HG03469 (cell line): ENCODE data around the gene ZMYM1.
"Not testable (repeated sequence)": the region's sequence is repeated elsewhere in the genome, so short reads cannot be mapped to it uniquely, and the experiment has no call there.

Experiments used
- ATAC-seq: cut with Tn5 transposase; IDR thresholded peaks from one replicate; pipeline ENCODE4 v1.9.1; 2021; ENCODE audit warnings: mild to moderate bottlenecking, moderate library complexity, moderate number of reproducible peaks; ENCODE audit not compliant: unreplicated experiment

ZMYM1 gene

DNA sequence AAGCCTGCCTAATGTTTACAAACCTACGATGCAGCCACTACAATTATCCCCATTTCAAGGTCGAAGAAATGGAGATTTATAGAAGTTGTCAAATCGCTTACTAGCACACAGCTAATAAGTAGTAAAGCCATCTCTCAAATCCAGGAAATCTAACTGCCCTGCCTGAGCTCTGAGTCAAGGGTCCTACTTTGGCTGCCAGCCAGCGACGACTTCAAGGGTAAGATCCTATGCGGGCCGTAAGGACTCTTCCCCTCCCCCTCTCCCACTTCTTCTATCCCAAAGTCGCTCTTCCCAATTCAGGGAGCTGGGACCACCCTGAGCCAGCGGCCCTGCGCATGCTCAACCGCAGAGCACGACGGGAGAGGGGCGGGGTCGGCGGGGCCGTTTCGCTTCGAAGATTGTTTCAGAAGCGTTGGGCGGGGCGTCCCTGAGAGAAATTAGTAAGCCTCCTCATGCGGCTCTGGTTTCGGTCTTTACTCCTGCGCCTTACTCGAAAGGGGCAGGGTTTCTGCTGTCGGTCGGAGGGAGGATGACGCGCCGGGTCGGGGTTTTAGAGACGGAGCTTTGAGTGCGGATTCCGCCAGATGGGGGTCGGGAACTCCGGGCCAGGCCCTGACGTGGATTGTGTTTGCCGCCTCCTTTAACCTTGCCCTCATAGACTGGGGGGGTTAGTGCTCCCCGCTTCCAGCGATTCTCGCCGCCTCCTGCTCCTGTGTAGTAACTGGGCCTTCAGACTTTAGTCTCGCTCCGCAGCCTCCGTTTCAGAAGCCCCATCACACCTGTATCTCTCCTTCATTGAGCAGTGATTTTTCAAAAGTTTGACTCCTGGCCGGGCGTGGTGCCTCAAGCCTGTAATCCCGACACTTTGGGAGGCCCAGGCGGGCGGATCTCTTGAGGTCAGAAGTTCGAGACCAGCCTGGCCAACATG lies at the start of gene ZMYM1:
Gene ZMYM1 (plus strand): TSS at position 383 of the 928 bp plus-strand sequence. CDS start 14,603 bp downstream, outside the sequence.
- no peak for ATAC-seq

DNA sequence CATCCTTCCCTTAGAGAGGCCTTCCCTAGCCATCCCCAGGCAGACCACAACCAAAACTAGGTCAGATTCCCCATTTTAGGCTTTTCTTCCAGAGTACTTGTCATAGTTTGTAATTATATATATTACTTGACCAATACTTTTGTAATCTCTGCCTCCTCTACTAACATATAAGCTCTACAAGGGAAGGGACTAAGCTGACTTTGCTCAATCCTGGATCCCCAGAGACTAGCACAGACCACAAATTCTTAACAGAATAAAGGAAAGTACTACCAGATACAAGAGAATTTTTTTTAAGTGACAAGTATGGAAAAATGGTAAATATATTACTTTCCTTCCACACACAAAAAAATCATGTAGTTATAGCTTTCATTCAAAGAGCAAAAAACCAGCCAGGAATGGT lies 49.4 kb upstream of the ZMYM1 start:
- no peak for ATAC-seq

DNA sequence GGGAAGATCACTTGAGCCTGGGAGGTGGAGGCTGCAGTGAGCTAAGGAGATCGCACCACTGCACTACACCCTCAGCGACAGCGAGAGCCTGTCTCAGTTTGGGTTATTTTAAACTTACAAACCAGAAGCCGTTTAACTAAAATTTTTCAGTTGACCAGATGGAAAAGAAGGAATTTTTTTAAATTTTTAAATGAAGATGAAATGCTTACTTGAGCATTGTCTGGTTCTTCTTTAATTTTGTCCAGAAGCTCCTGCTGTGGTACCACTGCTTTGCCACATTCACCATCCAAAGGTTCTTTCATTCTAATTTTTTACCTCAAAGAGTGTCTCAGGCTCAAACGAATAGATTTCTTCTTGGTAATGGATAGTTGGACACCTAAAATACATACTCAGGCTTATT lies 48.8 kb upstream of the ZMYM1 start:
- no peak for ATAC-seq

DNA sequence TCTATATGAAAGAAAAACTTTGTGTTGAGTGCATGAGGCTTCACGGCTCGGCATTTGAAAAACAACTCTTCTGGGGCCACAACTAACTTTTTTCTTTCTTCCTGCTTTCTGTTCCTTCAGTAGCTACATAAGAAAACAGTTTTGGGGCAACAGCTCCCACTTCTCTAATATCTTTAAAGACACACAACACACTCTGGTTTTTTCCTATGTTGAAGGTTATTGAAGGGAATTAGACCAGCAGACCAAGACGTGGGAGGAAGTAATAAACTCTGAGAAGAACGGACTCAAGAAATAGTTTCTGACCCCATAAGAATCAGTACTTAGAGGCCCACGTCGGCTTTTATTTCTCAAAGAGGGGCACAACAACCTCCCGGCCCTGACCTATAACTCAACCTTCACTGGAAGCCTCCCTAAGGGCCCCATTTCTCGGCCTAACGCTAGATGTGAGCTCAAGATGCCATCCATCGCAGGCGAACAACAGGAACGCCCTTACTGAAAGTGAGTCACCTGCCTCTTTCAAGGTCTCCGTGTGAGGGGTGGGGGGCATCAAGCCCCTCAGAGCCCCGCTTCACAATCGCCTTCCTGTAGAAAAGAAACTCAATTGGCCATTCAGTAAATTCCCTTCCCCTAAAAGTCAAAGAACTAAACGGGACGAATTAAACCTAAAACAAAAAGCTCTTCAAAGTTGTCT lies 48.3 kb upstream of the ZMYM1 start:
- ATAC-seq, result no peak

DNA sequence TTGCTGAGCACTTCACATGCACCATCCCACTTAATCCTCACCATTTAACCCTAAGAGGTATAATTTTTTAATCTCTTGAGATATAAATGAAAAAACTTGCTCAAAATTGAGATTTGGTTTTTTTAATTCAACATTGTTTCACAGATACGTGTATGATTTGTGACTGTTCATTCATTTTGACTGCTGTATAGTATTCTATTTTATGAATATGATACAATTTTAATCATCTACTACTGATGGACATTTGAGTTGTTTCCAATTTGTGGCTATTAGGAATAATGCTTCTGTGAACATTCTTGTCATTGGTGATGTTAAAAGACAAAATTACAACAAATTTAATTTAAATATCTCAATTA lies 46.8 kb upstream of the ZMYM1 start:
- no peak for ATAC-seq

DNA sequence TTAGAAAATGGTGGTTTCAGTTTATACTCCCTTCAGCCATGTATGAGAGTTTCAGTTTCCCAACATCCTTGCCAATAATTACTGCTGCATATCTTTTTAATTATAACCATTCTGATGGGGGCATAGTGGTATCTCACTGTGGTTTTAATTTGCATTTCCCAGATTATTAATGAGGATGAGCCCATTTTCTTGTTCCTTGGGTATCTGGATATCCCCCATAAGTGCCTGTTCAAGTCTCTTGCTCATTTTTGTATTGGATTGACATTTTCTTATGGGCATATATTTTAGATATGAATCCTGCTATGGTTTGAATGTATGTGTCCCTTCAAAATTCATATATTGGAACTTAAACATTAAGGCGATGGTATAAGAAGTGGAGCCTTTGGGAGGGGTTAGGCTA lies 45.8 kb upstream of the ZMYM1 start:
- ATAC-seq, result no peak

DNA sequence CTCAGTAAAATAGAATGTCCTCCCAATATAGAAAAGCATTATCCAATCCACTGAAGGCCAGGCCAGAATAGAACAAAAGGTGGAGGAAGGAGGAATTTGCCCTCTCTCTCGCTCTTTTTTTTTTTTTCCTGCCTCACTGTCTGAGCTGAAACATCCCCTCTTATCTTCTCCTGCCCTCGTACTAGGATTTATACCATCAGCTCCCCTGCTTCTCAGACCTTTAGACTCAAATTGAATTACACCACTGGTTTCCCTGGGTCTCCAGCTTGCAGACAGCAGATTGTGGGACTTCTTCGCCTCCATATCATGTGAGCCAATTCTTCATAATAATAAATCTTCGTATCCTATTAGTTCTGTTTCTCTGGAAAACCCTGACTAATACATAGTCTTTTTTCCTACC lies 42.6 kb upstream of the ZMYM1 start:
- ATAC-seq, result no peak

DNA sequence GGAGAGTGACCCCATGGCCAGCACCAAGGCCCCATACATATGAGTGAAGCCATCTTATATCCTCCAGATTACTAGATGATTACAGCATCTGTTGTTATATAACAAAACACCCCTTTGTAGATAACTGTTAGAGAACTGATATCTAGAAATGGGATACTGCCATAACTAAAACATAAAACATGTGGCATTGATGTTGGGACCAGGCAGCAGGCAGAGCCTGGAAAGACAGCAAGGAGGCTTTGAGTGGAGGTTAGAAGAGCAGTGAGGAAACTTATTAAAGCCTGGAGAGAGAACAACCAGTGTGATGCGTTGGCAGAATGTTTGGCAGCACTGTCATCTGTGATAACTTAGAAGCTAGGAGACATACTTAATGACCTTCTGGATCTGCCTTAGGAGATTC lies 42.0 kb upstream of the ZMYM1 start:
- no peak for ATAC-seq

DNA sequence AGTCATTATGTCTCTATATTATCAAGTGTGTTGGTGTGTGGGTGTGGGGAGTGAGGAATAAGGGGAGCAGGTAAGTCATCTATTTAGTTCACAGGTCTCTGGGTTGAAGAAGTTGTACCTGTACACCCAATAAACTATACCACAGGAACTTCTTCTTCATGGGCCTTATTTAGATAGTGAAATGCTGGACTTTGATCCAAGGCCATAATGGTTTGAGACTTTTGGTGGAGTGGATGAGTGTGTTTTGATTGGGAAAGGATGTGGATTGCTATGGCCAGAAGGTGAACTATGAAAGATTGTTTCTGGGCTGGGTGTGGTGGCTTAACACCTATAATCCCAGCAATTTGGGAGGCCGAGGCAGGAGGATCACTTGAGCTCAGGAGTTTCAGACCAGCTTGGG lies 40.5 kb upstream of the ZMYM1 start:
- ATAC-seq, result no peak

DNA sequence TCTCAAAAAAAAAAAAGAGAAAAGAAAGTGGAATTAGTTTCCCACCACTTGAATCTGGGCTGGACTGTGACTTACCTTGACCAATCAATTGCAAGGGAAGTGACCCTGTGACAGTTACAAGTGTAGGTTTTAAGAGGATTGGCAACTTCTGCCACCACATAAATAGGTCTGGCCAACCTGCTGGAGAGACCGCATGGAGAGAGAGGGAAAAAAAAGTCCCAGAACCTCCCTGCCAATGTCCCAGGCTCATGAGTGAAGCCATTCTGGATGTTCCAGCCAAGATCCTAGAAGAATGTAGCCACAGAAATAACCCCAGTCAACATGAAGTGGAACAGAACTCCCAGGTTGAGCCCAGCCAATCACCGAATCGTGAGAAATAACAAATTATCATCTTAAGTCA lies 35.7 kb upstream of the ZMYM1 start:
- no peak for ATAC-seq

DNA sequence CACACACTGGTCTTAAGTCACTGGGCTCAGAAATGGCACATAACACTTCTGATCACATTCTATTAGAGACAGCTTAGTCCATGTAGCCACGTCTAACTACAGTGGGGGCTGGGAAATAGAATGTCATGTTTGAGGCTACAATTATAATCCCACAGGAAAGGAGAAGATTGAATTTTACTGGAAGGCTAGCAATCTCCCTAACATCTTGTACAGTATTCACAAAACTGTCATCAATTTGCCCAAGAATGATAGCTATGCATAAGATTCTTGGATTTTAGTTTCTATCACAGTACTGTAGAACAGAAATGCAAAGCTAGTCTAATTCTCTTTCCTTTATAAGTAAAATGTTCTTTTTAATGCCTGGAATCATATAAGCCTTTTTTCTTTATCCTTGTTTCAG lies 34.8 kb upstream of the ZMYM1 start:
- no peak for ATAC-seq

DNA sequence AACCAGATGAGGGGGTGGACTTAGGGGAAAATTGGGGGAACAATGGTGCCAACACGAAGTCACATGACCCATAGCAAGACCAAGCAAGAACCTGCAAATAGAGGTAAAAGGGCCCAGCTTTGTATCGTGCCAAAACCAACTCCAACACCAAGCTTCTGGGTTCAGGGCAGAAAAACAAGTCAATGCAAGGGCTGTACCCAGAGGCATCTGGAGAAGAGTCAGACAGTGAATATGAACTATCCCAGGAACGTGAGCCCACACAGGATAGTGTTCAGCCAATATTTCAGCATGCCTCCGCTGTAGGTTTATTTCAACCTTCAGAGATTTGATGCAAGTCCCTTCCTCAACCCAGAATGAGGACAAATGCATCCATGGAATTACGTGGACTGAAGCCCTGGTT lies 32.5 kb upstream of the ZMYM1 start:
- ATAC-seq, result no peak

DNA sequence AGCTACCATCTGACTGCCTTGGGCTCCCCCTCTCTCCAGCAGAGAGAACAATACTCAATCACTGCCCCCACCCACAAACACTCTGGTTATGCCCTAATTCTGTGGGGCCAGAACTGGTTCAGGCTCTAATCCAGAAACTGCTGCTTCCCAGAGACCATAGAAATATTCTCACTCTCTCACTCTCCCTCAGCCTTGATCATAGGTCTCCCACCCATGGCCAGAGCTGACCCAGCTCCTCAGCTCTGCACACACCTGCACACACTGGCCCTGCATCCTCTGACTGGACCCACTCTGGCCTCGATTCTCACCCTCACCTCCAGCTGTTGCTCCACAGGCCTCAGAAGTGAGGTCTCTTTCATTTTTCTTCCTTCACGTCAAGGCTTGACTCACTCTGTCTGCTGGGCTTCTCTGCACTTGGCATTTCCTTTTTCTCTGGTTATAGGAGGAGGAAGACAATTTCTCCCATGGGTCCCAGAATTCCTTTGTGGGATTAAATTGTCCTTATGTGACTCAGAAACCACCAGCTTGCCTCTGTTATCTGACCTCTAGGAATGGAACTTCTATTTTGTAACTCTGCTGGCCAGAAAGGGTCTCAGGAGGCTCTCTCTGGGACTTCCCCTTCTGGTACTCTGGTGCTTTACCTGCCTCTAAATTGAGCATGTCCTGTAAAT lies 31.9 kb upstream of the ZMYM1 start:
- ATAC-seq, result no peak

DNA sequence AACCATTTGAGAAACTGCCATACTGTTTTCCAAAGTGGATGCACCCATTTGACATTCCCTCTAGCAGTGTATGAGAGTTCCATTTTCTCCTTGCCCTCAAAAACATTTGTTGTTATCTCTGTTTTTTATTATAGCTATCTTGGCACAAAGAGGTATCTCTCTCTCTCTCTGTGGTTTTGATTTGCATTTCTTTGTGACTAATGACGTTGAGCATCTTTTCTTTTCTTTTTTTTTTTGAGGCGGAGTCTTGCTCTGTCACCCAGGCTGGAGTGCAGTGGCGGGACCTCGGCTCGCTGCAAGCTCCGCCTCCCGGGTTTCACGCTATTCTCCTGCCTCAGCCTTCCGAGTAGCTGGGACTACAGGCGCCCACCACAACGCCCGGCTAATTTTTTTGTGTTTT lies 30.1 kb upstream of the ZMYM1 start:
- no peak for ATAC-seq

DNA sequence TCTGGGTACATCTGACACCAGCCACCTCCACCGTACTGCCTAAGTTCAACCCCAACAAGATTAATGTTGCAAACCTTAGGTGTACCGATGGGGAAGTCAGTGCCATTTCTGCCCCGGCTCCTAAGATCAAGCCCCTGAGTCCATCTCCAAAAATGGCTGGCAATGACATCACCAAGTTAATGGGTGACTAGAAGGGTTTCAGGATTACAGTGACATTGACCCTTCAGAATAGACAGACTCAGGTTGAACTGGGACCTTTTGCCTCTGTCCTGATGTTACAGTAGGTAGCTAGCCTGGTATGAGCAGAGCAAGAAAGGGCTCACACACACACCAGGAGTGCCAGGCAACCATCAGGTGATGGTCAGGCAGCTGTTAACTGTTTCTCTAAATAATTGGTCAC lies 25.8 kb upstream of the ZMYM1 start:
- no peak for ATAC-seq

DNA sequence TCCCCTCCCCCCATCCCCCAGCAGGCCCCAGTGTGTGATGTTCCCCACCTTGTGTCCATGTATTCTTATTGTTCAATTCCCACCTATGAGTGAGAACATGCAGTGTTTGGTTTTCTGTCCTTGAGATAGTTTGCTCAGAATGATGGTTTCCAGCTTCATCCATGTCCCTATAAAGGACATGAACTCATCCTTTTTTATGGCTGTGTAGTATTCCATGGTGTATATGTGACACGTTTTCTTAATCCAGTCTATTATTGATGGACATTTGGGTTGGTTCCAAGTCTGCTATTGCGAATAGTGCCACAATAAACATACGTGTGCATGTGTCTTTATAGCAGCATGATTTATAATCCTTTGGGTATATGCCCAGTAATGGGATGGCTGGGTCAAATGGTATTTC lies 24.9 kb upstream of the ZMYM1 start:
- ATAC-seq, result not testable (repeated sequence)

DNA sequence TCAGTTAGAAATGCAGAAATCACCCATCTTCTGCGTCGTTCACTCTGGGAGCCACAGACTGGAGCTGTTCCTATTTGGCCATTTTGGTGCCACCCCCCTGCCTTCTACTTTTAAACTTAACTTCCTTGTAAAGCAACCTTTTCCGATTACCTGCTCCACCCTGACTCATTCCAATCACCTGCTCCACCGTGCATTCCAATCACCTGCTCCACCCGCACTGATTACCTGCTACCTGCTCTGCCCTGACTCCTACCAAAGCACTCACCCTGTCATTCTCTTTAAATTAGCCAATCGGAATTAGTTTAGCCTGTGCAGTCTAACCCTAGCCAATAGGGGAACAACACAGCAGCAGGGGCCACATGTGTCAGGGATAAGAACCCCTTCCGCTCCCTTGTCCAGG lies 20.9 kb upstream of the ZMYM1 start:
- not testable (repeated sequence) for ATAC-seq

DNA sequence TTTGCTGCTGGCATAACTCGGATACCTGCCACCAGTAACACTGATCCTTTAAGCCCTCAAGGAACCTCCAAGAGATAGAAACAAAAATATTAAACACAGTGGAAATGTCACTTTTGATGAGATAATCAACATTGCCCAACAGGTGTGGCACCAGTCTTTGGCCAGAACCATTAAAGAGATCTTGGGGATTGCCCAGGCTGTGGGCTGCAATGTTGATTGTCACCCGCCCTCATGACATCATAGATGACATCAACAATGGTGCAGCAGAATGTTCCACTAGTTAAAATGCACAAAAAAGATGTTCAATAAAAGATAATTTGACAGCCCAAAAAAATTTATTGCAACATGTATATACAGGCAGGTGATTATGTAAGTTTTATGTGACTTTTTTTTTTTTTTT lies 20.2 kb upstream of the ZMYM1 start:
- no peak for ATAC-seq

DNA sequence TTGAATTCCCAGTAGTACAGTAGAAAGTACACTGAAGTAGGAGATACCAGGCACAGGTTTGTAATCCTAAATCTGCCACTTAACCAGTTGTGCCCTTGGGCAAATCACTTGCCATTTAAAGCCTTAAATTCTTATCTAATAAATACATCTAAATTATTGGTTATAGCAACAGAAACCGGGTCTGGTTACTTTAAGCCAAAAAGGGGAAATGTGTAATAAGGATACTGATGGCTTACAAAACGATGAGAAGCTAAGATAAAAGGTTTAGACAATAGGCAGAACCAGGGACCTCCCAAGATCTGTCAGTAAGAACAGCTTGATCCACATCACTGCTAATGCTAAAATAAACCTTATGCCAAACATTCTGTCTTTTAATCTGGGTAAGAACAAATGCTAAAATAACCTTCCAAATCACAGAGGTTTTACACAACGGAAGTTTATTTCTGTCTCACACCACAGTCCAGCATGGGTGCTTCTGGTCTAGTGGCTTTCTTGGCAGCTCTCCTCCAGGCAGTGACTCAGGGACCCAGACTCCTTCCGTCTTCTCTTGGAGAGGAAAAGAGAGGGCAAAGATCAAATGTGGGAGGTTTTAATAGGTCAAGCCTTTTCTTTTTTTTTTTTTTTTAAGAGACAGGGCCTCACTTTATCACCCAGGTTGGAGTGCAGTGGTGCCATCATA lies 16.5 kb upstream of the ZMYM1 start:
- ATAC-seq, result no peak

DNA sequence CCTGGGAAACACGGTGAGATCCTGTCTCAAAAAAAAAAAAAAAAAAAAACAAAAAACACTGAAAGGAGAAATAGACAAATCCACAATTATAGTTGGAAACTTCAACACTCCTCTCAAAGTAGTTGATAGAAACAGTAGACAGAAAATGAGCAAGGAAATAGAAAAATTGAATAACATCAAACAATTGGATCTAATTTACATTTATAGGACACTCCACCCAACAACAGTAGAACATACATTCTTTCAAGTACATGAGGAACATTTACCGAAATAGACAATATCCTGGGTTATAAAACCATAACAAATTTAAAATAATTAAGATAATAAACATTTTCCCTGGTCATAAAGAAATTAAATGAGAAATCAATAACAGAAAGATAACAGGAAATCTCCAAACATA lies 14.9 kb upstream of the ZMYM1 start:
- ATAC-seq, result no peak

DNA sequence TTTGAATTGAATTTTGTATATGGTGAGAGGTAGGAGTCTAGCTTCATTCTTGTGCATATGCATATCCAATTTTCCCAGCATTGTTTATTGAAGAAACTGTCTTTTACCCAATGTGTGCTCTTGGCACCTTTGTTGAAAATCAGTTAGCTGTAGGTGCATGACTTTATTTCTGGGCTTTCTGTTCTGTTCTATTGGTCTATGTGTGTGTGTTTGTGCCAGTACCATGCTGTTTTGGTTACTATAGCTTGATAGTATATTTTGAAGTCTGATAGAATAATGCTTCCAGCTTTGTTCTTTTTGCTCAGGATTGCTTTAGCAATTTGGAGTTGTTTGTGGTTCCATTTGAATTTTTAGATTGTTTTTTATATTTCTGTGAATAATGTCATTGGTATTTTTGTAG lies 9.4 kb upstream of the ZMYM1 start:
- ATAC-seq, result no peak
